Measurements from ENCODE around the gene PFN1.

The PFN1 gene

DNA sequence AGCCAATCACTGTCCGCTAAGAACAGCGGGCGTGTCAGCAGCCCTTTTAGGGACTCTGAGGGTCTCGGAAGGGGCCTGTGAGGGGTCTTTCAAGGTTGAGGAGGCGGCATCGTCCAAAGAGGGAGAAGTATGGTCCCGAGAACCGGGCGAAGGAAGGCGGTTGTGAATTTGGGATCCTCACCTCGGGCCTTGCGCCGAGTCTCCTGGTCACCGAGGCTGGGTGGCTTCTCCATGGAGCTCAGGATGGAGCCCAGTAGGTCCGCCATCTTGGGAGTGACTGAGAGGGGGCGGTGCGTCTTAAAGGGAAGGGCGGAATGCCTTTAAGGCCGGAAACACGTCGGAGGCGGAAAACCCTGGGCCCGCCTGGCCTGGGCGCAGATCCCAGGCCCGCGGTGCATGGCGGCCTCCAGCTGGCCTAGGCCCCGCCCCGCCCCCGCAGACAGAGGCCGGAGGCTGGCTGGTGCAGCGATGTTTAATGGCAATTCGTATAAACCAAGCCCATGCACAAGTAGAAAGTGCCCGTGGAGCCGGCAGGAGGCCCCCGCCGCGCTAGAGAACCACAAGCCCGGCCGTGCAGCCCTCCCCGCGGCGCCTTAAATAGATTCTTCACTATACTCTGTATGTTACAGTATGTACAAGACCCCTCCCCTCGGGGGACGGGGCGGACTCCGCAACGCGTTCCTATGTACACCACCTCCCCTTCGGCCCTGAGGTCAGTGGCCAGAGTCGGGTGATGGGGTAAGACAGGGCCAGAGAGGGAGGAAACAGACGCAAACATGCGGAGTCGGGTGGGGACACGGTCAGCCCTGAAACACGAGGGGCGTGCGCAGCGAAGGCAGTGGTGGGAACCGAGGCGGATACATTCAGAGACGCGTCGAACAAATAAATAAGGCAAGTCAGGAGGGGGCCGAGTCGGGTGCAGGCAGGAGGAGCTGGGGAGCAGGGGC lies 19.5 kb upstream of the PFN1 start, which contains the start of gene SPAG7:
TSS of gene SPAG7 (minus strand) at position 279 of the 947 bp plus-strand sequence. CDS start at position 266, 13 bp downstream.
- peak; percentile 85 to 92 (median 89) for DNase-seq (ENCODE audit: low read depth in 3 of 3)

DNA sequence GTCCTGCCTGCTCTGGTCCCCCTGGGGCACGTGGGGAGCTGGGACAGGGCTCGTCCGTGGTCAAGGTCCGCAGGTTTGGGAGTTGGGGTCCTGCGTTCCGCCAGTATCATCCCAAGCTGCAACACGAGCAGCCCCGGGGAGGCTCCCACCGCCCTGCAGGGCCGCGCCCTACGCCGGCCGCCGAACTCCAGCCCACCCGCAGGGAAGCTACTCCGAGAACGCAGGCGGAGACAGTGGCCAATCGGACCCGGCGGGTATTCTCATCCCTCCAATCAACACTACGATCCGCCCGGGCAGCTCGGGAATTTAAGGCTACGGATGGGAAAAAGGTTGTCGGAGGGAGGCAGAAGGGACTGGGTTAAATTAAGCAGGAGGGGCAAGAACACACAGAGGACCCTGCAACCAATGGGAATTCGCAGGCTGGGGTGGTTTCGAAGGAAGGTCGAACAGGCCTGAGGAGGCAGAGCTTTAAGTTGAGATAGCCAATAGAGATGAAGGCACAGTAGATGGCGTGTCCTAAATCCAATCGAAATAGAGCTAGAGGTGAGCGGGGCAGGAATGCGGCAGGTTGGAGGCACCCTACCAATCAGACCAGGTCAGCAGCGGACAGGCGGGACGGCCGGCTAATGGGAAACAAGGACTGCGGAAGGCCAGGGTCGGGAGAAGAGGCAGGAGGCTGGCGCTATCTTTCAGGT lies 18.7 kb upstream of the PFN1 start:
- DNase-seq (ENCODE audit: low read depth in 3 of 3): peak; percentile 85 to 95 (median 92)

DNA sequence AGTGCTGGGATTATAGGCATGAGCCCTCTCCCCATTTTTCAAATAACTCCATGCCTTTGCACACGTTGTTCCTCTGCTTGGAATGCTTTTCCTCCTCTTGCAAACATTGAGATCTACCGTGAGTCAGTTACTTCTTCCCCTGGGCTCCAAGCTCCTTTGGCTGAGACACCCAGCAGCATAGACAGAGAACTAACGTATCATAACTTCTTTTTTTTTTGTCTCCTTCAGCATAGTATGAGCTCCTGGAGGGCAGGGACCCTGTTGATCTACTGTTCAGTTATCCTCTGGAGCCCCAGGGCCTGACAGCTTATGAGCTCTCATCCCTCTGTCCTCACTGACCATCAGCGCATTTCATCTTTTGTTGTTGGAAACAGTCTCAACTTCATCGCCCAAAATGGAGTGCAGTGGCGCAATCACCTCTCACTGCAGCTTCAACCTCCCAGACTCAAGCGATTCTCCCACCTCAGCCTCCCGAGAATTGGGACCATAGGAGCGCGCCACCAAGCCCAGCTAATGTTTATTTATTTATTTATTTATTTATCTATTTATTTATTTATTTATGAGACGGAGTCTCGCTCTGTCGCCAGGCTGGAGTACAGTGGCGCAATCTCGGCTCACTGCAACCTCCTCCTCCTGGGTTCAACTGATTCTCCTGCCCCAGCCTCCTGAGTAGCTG lies 17.1 kb upstream of the PFN1 start:
- no peak for DNase-seq (ENCODE audit: low read depth in 3 of 3)

GRCh38 chr17:4960279-4960922 lies 12.1 kb upstream of the PFN1 start:
- no peak for DNase-seq (ENCODE audit: low read depth in 3 of 3)

- no peak for DNase-seq (ENCODE audit: low read depth in 3 of 3)
Measured at GRCh38 chr17:4959261-4959965, 11.1 kb upstream of the PFN1 start.

- DNase-seq (ENCODE audit: low read depth in 3 of 3): no peak
Measured at GRCh38 chr17:4958102-4958501, 9.8 kb upstream of the PFN1 start.

GRCh38 chr17:4956493-4957061 lies 8.2 kb upstream of the PFN1 start:
- DNase-seq (ENCODE audit: low read depth in 3 of 3): peak in 1 of 3 experiments; percentile 59

GRCh38 chr17:4955091-4955490 lies 6.8 kb upstream of the PFN1 start:
- DNase-seq (ENCODE audit: low read depth in 3 of 3): no peak

GRCh38 chr17:4953451-4953961 lies 5.2 kb upstream of the PFN1 start:
- no peak for DNase-seq (ENCODE audit: low read depth in 3 of 3)

GRCh38 chr17:4951486-4951885 lies 3.2 kb upstream of the PFN1 start:
- DNase-seq (ENCODE audit: low read depth in 3 of 3): no peak

- no peak for DNase-seq (ENCODE audit: low read depth in 3 of 3)
Measured at GRCh38 chr17:4950746-4951204, 2.4 kb upstream of the PFN1 start, which contains the start of gene ENO3. TSS of gene ENO3 (plus strand) at chr17:4951119. CDS start at chr17:4951830, 711 bp downstream.

- DNase-seq (ENCODE audit: low read depth in 3 of 3): peak in 1 of 3 experiments; percentile 38
Measured at GRCh38 chr17:4950075-4950745, 1.9 kb upstream of the PFN1 start.

DNA sequence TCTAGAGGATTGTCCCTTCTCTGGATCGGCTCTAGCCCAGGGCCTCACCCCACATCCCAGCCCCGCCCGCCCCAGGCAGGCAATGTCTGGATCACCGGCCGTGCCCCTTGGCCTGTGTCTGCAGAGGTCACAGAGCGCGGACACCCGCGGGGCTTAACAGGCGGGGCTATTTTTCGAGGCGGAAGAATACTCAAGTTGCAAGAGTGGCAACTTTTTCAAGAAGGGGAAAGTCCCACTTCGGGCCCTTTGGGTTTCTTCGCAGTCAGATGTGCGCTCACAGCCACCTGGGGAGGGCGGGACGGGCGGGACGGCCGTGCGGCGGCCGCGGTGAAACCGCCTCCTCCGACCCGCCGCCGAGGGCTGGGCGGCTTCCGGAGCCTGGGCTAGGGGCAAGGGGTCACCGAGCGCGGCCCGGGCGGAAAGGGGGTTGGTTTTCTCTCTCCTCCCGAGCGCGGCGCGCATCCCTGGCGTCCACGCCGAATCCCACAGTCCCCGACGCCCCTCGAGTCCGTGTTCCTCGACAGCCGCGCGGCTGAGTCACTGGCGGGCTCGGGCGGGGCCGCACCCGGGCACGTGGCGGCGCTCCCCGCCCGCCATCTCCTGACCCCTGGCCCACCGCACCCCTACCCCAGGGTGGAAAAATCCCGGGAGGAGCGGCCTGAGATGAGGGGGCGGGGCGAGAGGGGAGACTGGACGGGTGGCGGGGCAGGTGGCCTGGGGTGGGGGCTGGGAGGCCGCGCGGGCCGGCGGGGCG lies 1.2 kb upstream of the PFN1 start:
- DNase-seq (ENCODE audit: low read depth in 3 of 3): peak in 2 of 3 experiments; percentile 55 to 82

DNA sequence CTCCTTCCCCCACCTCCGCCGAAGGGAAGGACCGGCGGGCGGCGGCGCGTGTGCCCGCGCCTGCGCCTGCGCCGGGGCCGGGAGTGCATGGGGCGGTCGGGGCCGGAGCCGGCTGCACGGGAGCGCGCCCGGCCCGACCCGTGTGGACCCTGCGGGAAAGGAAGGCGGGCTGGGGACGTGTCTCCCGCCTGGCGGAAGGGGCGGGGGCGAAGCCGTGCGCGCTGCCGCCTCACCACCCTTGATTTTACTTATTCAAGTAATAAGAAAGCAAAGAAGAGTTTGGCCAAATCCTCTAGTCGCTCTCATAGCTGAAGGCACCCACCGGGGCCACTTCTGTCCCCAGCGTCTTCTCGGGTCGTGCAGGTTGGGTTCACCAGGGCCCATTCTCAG lies 596 bp upstream of the PFN1 start:
- DNase-seq (ENCODE audit: low read depth in 3 of 3): peak in 2 of 3 experiments; percentile 67 to 76

GRCh38 chr17:4947411-4948165 lies 742 bp downstream of the PFN1 start:
- peak in 1 of 3 experiments; percentile 73 for DNase-seq (ENCODE audit: low read depth in 3 of 3)

DNA sequence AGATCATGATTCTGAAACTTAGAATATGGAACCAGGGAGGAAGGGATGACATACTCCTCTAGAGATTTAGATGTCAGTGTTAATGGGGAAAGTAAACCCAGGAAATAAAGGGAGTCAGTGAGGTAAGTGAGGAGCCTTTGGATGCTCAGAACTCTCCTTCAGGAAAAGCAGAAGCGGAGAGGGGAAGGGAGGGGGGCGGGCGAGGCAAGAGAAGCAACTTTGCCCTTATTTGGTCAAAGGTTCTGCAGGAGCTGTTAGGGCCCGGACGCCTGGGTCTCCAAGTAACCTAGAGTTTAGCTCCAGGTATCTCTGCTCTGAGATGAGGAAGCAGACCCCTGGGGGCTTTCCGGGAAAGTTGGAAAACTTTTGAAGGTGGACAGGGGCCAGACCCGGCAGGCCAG lies 1.3 kb downstream of the PFN1 start:
- no peak for DNase-seq (ENCODE audit: low read depth in 3 of 3)

- no peak for DNase-seq (ENCODE audit: low read depth in 3 of 3)
Measured at GRCh38 chr17:4946312-4946976, 1.9 kb downstream of the PFN1 start.

GRCh38 chr17:4945944-4946280 lies 2.4 kb downstream of the PFN1 start:
- no peak for DNase-seq (ENCODE audit: low read depth in 3 of 3)
